ENCODE measurements around the gene CLDN6. TPM values are rescaled to one million over a fixed set of nuclear protein-coding genes. Genes with fewer than 3 reads are reported as not detected.
"Not testable (repeated sequence)": the region's sequence is repeated elsewhere in the genome, so short reads cannot be mapped to it uniquely, and the experiment has no call there.

The CLDN6 gene
- polyA plus RNA-seq, 4 donors: 0.04 to 24.4 TPM; not detected in 2

GRCh38 chr16:3060339-3061127 is 42.5 kb upstream of the CLDN6 start:
- H3K36me3 ChIP-seq (ENCODE audit: control insufficient read depth in 3 of 3, insufficient read depth in 2 of 3, low read depth in 1 of 3, low read length in 3 of 3): peaks cover 0 to 4% (median 0%) of the 10 kb centered on the region in 3 donors
- H3K27me3 ChIP-seq (ENCODE audit: control insufficient read depth in 3 of 3, insufficient read depth in 3 of 3, low read length in 3 of 3): no peaks in the 10 kb centered on the region
- peak overlapping the region in 1 of 3 donors; percentile 95 for H3K27ac ChIP-seq (ENCODE audit: low read depth in 1 of 3, low read length in 2 of 3)
- peaks cover 4 to 35% (median 10%) of the 10 kb centered on the region in 3 donors for H3K4me1 ChIP-seq (ENCODE audit: control insufficient read depth in 3 of 3, insufficient read depth in 2 of 3, low read depth in 1 of 3, low read length in 2 of 3)
- WGBS, 3 donors: 78 to 85% (median 84%) methylated on average over 14 of the region's 14 CpGs
- no peak for DNase-seq
- no peak for FAIRE-seq
- H3K4me3 ChIP-seq (ENCODE audit: low read depth in 1 of 3, low read length in 3 of 3): no peak overlapping the region
- no peaks in the 10 kb centered on the region for H3K9me3 ChIP-seq (ENCODE audit: control insufficient read depth in 2 of 2, insufficient read depth in 1 of 2, low read depth in 1 of 2, low read length in 1 of 2)

DNA sequence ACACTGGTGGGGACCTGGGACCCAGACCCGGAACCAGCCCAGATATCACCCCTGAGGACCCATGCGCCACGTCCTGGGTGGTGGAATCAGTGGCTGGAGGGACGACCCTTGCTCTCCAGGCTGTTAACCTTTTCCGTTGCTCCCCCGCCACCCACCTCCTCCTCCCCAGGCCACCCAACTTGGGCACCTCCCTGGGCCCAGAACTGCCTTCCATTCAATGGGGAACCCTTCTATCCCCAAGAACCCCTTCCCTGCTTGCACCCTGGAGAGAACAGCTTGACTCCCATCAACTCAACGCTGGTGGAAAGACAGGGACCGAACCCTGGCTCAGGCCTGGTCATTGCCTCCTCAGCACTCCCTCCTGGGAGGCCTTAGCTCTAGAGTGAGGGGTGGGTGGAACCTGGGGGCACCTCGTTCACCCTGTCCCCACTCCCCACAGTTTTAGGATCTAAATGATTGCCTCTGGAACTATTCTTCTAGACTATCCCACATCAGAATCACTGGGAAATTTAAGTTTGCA is 41.8 kb upstream of the CLDN6 start:
- FAIRE-seq (no peak), DNase-seq (no peak)
- Histone ChIP-seq H3K4me3 (ENCODE audit: low read depth in 1 of 3, low read length in 3 of 3) (peak overlapping the region; percentile 48 to 94 (median 88)), H3K27me3 (ENCODE audit: control insufficient read depth in 3 of 3, insufficient read depth in 3 of 3, low read length in 3 of 3) (no peaks in the 10 kb centered on the region), H3K27ac (ENCODE audit: low read depth in 1 of 3, low read length in 2 of 3) (peak overlapping the region; percentile 90 to 95 (median 92)), H3K9me3 (ENCODE audit: control insufficient read depth in 2 of 2, insufficient read depth in 1 of 2, low read depth in 1 of 2, low read length in 1 of 2) (no peaks in the 10 kb centered on the region), H3K4me1 (ENCODE audit: control insufficient read depth in 3 of 3, insufficient read depth in 2 of 3, low read depth in 1 of 3, low read length in 2 of 3) (peaks cover 4 to 28% (median 7%) of the 10 kb centered on the region in 3 donors), H3K36me3 (ENCODE audit: control insufficient read depth in 3 of 3, insufficient read depth in 2 of 3, low read depth in 1 of 3, low read length in 3 of 3) (peaks cover 0 to 8% (median 0%) of the 10 kb centered on the region in 3 donors)
- 48 to 52% (median 52%) methylated on average over 9 of the region's 9 CpGs for WGBS, 3 donors

DNA sequence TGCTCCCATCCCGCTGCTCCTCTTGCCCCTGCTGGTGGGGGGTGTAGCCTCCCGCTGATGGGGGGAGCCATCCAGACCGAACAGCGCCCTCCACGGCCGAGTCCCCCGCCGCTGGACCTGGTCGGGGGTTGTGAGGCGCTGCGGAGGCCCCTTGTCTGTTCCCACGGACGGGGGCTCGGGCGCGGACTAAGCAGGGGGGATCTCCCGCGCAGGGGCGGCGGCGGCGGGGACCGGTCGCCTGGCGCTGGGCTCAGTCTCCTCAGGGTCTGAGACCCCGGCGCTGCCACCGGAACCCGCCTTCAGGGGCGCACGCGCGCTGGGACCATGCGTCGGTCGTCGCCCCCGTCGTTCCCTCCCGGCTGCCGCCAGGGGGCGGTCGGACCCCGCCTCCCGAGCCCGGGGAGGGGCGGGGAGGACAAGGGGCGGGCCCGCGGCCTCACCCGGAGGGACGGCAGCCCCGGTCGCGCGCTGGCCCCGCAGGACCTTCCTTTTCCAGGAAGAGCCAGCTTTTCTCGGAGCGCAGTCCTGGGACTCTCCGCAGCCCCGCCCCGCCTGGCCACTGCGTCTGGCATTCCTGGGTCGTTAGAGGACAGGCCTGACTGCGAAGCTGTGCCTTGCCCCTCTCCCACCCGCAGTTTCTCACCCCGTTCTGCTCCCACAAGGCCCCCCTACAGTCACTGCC is 41.2 kb upstream of the CLDN6 start:
- Histone ChIP-seq H3K27ac (ENCODE audit: low read depth in 1 of 3, low read length in 2 of 3) (peak overlapping the region; percentile 90 to 95 (median 92)), H3K4me1 (ENCODE audit: control insufficient read depth in 3 of 3, insufficient read depth in 2 of 3, low read depth in 1 of 3, low read length in 2 of 3) (peaks cover 4 to 23% (median 4%) of the 10 kb centered on the region in 3 donors), H3K36me3 (ENCODE audit: control insufficient read depth in 3 of 3, insufficient read depth in 2 of 3, low read depth in 1 of 3, low read length in 3 of 3) (peaks cover 0 to 10% (median 0%) of the 10 kb centered on the region in 3 donors), H3K4me3 (ENCODE audit: low read depth in 1 of 3, low read length in 3 of 3) (peak overlapping the region; percentile 88 to 94 (median 90)), H3K27me3 (ENCODE audit: control insufficient read depth in 3 of 3, insufficient read depth in 3 of 3, low read length in 3 of 3) (no peaks in the 10 kb centered on the region), H3K9me3 (ENCODE audit: control insufficient read depth in 2 of 2, insufficient read depth in 1 of 2, low read depth in 1 of 2, low read length in 1 of 2) (no peaks in the 10 kb centered on the region)
- 0 to 1% (median 0%) methylated on average over 39 to 67 of the region's 67 CpGs for WGBS, 3 donors
- peak; percentile 88 to 96 for DNase-seq
- FAIRE-seq: no peak

DNA sequence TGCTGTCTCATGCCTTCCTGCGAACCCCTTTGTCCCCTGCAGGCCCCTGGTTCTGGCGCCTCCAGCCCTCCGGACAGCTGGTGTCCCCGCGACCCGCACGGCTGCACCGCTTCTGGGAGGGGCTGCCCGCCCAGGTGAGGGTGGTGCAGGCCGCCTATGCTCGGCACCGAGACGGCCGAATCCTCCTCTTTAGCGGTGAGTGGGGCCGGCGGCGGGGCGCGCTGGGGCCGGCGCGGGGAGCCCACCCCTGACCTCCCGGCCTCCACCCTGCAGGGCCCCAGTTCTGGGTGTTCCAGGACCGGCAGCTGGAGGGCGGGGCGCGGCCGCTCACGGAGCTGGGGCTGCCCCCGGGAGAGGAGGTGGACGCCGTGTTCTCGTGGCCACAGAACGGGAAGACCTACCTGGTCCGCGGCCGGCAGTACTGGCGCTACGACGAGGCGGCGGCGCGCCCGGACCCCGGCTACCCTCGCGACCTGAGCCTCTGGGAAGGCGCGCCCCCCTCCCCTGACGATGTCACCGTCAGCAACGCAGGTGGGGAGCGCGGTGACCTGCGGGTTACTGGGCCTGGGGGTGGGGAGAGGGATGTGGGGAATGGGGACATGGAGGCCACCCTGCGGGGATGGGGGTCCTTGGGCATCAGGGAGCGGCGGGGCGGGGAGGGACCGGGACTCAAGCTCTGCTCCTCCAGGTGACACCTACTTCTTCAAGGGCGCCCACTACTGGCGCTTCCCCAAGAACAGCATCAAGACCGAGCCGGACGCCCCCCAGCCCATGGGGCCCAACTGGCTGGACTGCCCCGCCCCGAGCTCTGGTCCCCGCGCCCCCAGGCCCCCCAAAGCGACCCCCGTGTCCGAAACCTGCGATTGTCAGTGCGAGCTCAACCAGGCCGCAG is 40.4 kb upstream of the CLDN6 start:
- peak overlapping the region; percentile 88 to 94 (median 90) for H3K4me3 ChIP-seq (ENCODE audit: low read depth in 1 of 3, low read length in 3 of 3)
- H3K36me3 ChIP-seq (ENCODE audit: control insufficient read depth in 3 of 3, insufficient read depth in 2 of 3, low read depth in 1 of 3, low read length in 3 of 3): peaks cover 0 to 14% (median 0%) of the 10 kb centered on the region in 3 donors
- H3K27me3 ChIP-seq (ENCODE audit: control insufficient read depth in 3 of 3, insufficient read depth in 3 of 3, low read length in 3 of 3): no peaks in the 10 kb centered on the region
- H3K4me1 ChIP-seq (ENCODE audit: control insufficient read depth in 3 of 3, insufficient read depth in 2 of 3, low read depth in 1 of 3, low read length in 2 of 3): peaks cover 4 to 16% (median 4%) of the 10 kb centered on the region in 3 donors
- peak overlapping the region; percentile 52 to 81 (median 77) for H3K27ac ChIP-seq (ENCODE audit: low read depth in 1 of 3, low read length in 2 of 3)
- 2 to 5% (median 3%) methylated on average over 44 to 77 of the region's 77 CpGs for WGBS, 3 donors
- DNase-seq (peak; percentile 65 to 80), FAIRE-seq (no peak)
- no peaks in the 10 kb centered on the region for H3K9me3 ChIP-seq (ENCODE audit: control insufficient read depth in 2 of 2, insufficient read depth in 1 of 2, low read depth in 1 of 2, low read length in 1 of 2)

DNA sequence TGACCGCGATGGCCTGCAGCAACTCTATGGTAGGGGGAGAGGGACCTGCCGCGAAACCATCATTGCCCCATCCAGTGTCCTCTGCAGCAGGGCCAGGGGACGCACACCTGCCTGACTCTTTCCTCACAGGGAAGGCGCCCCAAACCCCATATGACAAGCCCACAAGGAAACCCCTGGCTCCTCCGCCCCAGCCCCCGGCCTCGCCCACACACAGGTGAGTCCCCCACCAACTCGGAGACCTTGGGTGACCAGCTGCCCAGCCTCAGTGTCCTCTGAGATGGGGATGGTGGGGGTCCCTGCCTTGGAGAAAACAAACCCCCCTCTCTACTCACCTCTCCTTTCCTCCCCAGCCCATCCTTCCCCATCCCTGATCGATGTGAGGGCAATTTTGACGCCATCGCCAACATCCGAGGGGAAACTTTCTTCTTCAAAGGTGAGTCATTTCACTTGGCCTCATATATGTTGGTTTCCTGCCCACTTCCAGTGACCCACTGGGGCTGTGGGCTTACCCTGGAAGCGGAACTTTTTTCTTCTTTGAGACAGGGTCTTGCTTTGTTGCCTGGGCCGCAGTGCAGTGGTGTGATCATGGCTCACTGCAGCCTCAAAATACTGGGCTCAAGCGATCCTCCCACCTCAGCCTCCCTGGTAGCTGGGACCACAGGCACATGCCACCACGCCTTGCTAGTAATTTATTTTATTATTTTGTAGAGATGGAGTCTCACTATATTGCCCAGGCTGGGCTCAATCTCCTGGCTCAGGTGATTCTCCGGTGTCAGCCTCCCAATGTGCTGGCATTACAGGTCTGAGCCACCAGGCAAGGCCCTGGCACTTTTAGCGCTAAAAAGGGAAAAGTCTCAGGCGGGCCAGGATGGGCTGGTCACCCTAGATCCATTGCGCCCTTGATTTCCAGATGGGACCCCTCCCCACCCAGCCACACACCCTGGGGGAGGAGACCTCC is 39.5 kb upstream of the CLDN6 start:
- H3K36me3 ChIP-seq (ENCODE audit: control insufficient read depth in 3 of 3, insufficient read depth in 2 of 3, low read depth in 1 of 3, low read length in 3 of 3): peaks cover 0 to 14% (median 0%) of the 10 kb centered on the region in 3 donors
- FAIRE-seq (no peak), DNase-seq (no peak)
- no peak overlapping the region for H3K27ac ChIP-seq (ENCODE audit: low read depth in 1 of 3, low read length in 2 of 3)
- H3K4me3 ChIP-seq (ENCODE audit: low read depth in 1 of 3, low read length in 3 of 3): peak overlapping the region in 2 of 3 donors; percentile 90 to 94
- peaks cover 4 to 13% (median 4%) of the 10 kb centered on the region in 3 donors for H3K4me1 ChIP-seq (ENCODE audit: control insufficient read depth in 3 of 3, insufficient read depth in 2 of 3, low read depth in 1 of 3, low read length in 2 of 3)
- H3K9me3 ChIP-seq (ENCODE audit: control insufficient read depth in 2 of 2, insufficient read depth in 1 of 2, low read depth in 1 of 2, low read length in 1 of 2): no peaks in the 10 kb centered on the region
- no peaks in the 10 kb centered on the region for H3K27me3 ChIP-seq (ENCODE audit: control insufficient read depth in 3 of 3, insufficient read depth in 3 of 3, low read length in 3 of 3)
- WGBS, 3 donors: 83 to 88% (median 88%) methylated on average over 20 to 22 of the region's 22 CpGs

DNA sequence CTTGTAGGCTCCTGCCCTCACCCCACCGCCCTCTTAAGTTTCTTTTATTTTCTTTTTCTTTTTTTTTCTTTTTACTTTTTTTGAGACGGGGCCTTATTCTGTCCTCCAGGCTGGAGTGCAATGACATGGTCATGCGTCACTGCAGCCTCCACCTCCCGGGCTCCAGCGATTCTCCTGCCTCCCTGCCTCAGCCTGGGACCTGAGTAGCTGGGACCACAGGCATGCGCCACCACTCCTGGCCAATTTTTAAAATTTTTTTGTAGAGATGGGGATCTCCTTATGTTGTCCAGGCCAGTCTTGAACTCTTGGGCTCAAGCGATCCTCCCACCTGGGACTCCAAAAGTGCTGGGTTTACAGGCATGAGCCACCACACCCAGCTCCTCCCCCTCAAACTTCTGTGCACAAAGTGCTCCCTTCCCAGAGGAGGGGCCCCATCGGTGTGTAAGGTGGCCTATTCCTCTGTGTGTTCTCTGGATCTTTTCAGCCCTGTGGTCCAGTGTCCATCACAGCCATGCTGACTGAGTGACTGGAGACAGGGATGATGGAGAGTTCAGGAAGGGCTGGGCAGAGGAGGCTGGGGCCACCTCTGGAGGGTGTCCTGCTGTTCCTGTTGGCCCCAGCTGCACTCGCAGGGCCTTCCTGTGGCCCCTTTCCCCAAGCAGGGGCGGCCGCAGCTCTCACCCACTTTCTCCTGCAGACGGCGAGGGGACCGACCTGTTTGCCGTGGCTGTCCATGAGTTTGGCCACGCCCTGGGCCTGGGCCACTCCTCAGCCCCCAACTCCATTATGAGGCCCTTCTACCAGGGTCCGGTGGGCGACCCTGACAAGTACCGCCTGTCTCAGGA is 38.6 kb upstream of the CLDN6 start:
- Histone ChIP-seq H3K4me3 (ENCODE audit: low read depth in 1 of 3, low read length in 3 of 3) (no peak overlapping the region), H3K36me3 (ENCODE audit: control insufficient read depth in 3 of 3, insufficient read depth in 2 of 3, low read depth in 1 of 3, low read length in 3 of 3) (peaks cover 0 to 14% (median 0%) of the 10 kb centered on the region in 3 donors), H3K27me3 (ENCODE audit: control insufficient read depth in 3 of 3, insufficient read depth in 3 of 3, low read length in 3 of 3) (peaks cover 0 to under 1% (median 0%) of the 10 kb centered on the region in 3 donors), H3K9me3 (ENCODE audit: control insufficient read depth in 2 of 2, insufficient read depth in 1 of 2, low read depth in 1 of 2, low read length in 1 of 2) (no peaks in the 10 kb centered on the region), H3K27ac (ENCODE audit: low read depth in 1 of 3, low read length in 2 of 3) (no peak overlapping the region), H3K4me1 (ENCODE audit: control insufficient read depth in 3 of 3, insufficient read depth in 2 of 3, low read depth in 1 of 3, low read length in 2 of 3) (peaks cover 4 to 13% (median 4%) of the 10 kb centered on the region in 3 donors)
- no peak for FAIRE-seq
- DNase-seq: no peak
- 79 to 90% (median 89%) methylated on average over 17 to 19 of the region's 19 CpGs for WGBS, 3 donors

- WGBS, 3 donors: 61 to 73% (median 73%) methylated on average over 9 of the region's 9 CpGs
- not testable (repeated sequence) for H3K27me3 ChIP-seq (ENCODE audit: control insufficient read depth in 3 of 3, insufficient read depth in 3 of 3, low read length in 3 of 3); H3K4me3 ChIP-seq (ENCODE audit: low read depth in 1 of 3, low read length in 3 of 3); H3K27ac ChIP-seq (ENCODE audit: low read depth in 1 of 3, low read length in 2 of 3); DNase-seq; FAIRE-seq; H3K9me3 ChIP-seq (ENCODE audit: control insufficient read depth in 2 of 2, insufficient read depth in 1 of 2, low read depth in 1 of 2, low read length in 1 of 2)
- Histone ChIP-seq H3K4me1 (ENCODE audit: control insufficient read depth in 3 of 3, insufficient read depth in 2 of 3, low read depth in 1 of 3, low read length in 2 of 3) (peaks cover 4 to 13% (median 4%) of the 10 kb centered on the region in 3 donors), H3K36me3 (ENCODE audit: control insufficient read depth in 3 of 3, insufficient read depth in 2 of 3, low read depth in 1 of 3, low read length in 3 of 3) (peaks cover 0 to 14% (median 0%) of the 10 kb centered on the region in 3 donors)
Observed at GRCh38 chr16:3055734-3056115, 37.7 kb upstream of the CLDN6 start.
